Peyer's patch (tissue), 4 donors: Measurements from ENCODE around the gene BCAS3. TPM values are rescaled to one million over a fixed set of nuclear protein-coding genes. Genes with fewer than 3 reads are reported as not detected.
"Not testable (repeated sequence)": the region's sequence is repeated elsewhere in the genome, so short reads cannot be mapped to it uniquely, and the experiment has no call there.

ENCODE experiments used
- DNase-seq, 3 donors: peaks; one replicate each; pipeline ENCODE4 v3.0.0-alpha.2; 2017 to 2019
- H3K27ac ChIP-seq, 4 donors: fragments of 200-600 bp; sonication (generic); one replicate each; pipeline ENCODE4 v1.5.1; 2016 to 2019
- H3K27me3 ChIP-seq, 2 donors: fragments of 200-600 bp; sonication (generic); one replicate each; pipeline ENCODE4 v1.5.1; 2019
- H3K36me3 ChIP-seq, 3 donors: fragments of 200-600 bp; sonication (generic); one replicate each; pipeline ENCODE4 v1.5.1; 2016 to 2019
- H3K4me1 ChIP-seq, 4 donors: fragments of 200-600 bp; sonication (generic); one replicate each; pipeline ENCODE4 v1.5.1; 2016 to 2019
- H3K4me3 ChIP-seq, 4 donors: fragments of 200-600 bp; sonication (generic); 1 replicate in 3 of 4; 2 replicates in 1 of 4; pipeline ENCODE4 v1.5.1; 2016 to 2019; ENCODE audit warnings: mild to moderate bottlenecking in 1 of 4
- H3K9me3 ChIP-seq, 4 donors: fragments of 200-600 bp; sonication (generic); one replicate each; pipeline ENCODE4 v1.5.1; 2016 to 2019; ENCODE audit warnings: mild to moderate bottlenecking in 1 of 4
- CTCF ChIP-seq, 6 experiments: fragments of 450-650 bp in 4 of 6; fragments of 200-600 bp in 2 of 6; sonication (generic) in 1 of 6; IDR thresholded peaks; one replicate each; pipeline ENCODE4 v1.5.1; 2017 to 2019; ENCODE audit warnings: antibody characterized with exemption in 6 of 6, mild to moderate bottlenecking in 3 of 6, moderate library complexity in 1 of 6
- POLR2A ChIP-seq, 2 donors: fragments of 450-650 bp; IDR thresholded peaks; one replicate each; pipeline ENCODE4 v1.5.1; 2017; ENCODE audit warnings: antibody characterized with exemption in 2 of 2, mild to moderate bottlenecking in 2 of 2, moderate library complexity in 2 of 2
- total RNA-seq, 4 donors: library from RNA; depleted of rRNA; stranded (reverse); fragments of >200 nt; gene quantifications; one replicate each; pipeline ENCODE4 v1.1.0, GENCODE V29; 2016

Gene BCAS3
- total RNA-seq, 4 donors from 2014 or later = 25.7 to 109 (median 57.1) TPM

GRCh38 chr17:60750640-60751039 lies 73.0 kb downstream of the BCAS3 start:
- H3K9me3 ChIP-seq = no peaks in the 10 kb centered on the region
- no peak for DNase-seq
- no peaks in the 10 kb centered on the region for H3K27me3 ChIP-seq
- H3K4me1 ChIP-seq = no peaks in the 10 kb centered on the region
- no peak overlapping the region for H3K4me3 ChIP-seq
- H3K36me3 ChIP-seq = no peaks in the 10 kb centered on the region
- no peak overlapping the region for H3K27ac ChIP-seq
- TF ChIP-seq POLR2A (IDR thresholded peaks at IDR 0.05) (no peak), CTCF (IDR thresholded peaks at IDR 0.05) (no peak)

- Histone ChIP-seq H3K36me3 (no peaks in the 10 kb centered on the region), H3K9me3 (no peaks in the 10 kb centered on the region), H3K4me3 (no peak overlapping the region), H3K27ac (no peak overlapping the region), H3K4me1 (no peaks in the 10 kb centered on the region), H3K27me3 (no peaks in the 10 kb centered on the region)
- TF ChIP-seq POLR2A (IDR thresholded peaks at IDR 0.05) = no peak
- no peak for TF ChIP-seq CTCF (IDR thresholded peaks at IDR 0.05)
- DNase-seq = no peak
These were observed 74.2 kb downstream of the BCAS3 start for GRCh38 chr17:60751884-60752283.

- TF ChIP-seq CTCF (IDR thresholded peaks at IDR 0.05) = no peak
- no peak for TF ChIP-seq POLR2A (IDR thresholded peaks at IDR 0.05)
- no peaks in the 10 kb centered on the region for H3K27me3 ChIP-seq
- DNase-seq = no peak
- H3K9me3 ChIP-seq = no peaks in the 10 kb centered on the region
- no peak overlapping the region for H3K4me3 ChIP-seq
- H3K36me3 ChIP-seq = no peaks in the 10 kb centered on the region
- no peak overlapping the region for H3K27ac ChIP-seq
- no peaks in the 10 kb centered on the region for H3K4me1 ChIP-seq
These were observed 75.4 kb downstream of the BCAS3 start for GRCh38 chr17:60752873-60753577.

- H3K27ac ChIP-seq = no peak overlapping the region
- DNase-seq = no peak
These were observed 76.5 kb downstream of the BCAS3 start for GRCh38 chr17:60754057-60754604.

GRCh38 chr17:60756798-60757197 lies 79.1 kb downstream of the BCAS3 start:
- H3K27ac ChIP-seq, H3K27me3 ChIP-seq, H3K4me3 ChIP-seq, DNase-seq, H3K4me1 ChIP-seq, H3K9me3 ChIP-seq, H3K36me3 ChIP-seq: not testable (repeated sequence)

More at GRCh38 chr17:60754057-60754604, 76.5 kb downstream of the BCAS3 start:
- Histone ChIP-seq H3K4me3 (no peak overlapping the region), H3K4me1 (no peaks in the 10 kb centered on the region), H3K9me3 (no peaks in the 10 kb centered on the region), H3K36me3 (no peaks in the 10 kb centered on the region), H3K27me3 (no peaks in the 10 kb centered on the region)
- TF ChIP-seq POLR2A (IDR thresholded peaks at IDR 0.05) (no peak), CTCF (IDR thresholded peaks at IDR 0.05) (no peak)

- Histone ChIP-seq H3K36me3 (no peaks in the 10 kb centered on the region), H3K9me3 (no peaks in the 10 kb centered on the region), H3K27me3 (no peaks in the 10 kb centered on the region), H3K4me3 (no peak overlapping the region), H3K4me1 (no peaks in the 10 kb centered on the region), H3K27ac (no peak overlapping the region)
- TF ChIP-seq POLR2A (IDR thresholded peaks at IDR 0.05) (no peak), CTCF (IDR thresholded peaks at IDR 0.05) (no peak)
- DNase-seq = no peak
These were observed 79.8 kb downstream of the BCAS3 start for GRCh38 chr17:60757437-60757836.
